Measurements from ENCODE around the gene OR8D4.

OR8D4 gene

GRCh38 chr11:123942413-123942812 lies 40.4 kb downstream of the OR8D4 start:
- H3K4me3 ChIP-seq (ENCODE audit: low read length) = no peak overlapping the region
- no peaks in the 10 kb centered on the region for H3K9me3 ChIP-seq (ENCODE audit: control insufficient read depth, insufficient read depth, low read length)
- TF ChIP-seq EZH2phosphoT487 (IDR thresholded peaks at IDR 0.05; ENCODE audit: borderline replicate concordance, low read length) = no peak
- TF ChIP-seq CTCF (IDR thresholded peaks at IDR 0.05; ENCODE audit: low read depth, low read length, poor library complexity, severe bottlenecking) = no peak
- H3K4me2 ChIP-seq (ENCODE audit: low read length) = no peak overlapping the region
- no peaks in the 10 kb centered on the region for H4K20me1 ChIP-seq (ENCODE audit: control insufficient read depth, insufficient read depth, low read depth, low read length)
- no peaks in the 10 kb centered on the region for H3K36me3 ChIP-seq (ENCODE audit: control insufficient read depth, low read length)
- no peaks in the 10 kb centered on the region for H3K4me1 ChIP-seq (ENCODE audit: control insufficient read depth, low read length)
- H3F3A ChIP-seq (ENCODE audit: control insufficient read depth, insufficient read depth) = no peaks in the 10 kb centered on the region
- no peaks in the 10 kb centered on the region for H3K27me3 ChIP-seq (ENCODE audit: control insufficient read depth, low read length)
- H3K27ac ChIP-seq (ENCODE audit: low read depth, low read length) = no peak overlapping the region
- no peaks in the 10 kb centered on the region for H3K9me2 ChIP-seq (replicated peaks; ENCODE audit: control insufficient read depth, low read length)
- no peaks in the 10 kb centered on the region for H3K79me2 ChIP-seq (ENCODE audit: control insufficient read depth, low read length)

- Histone ChIP-seq H3K27ac (ENCODE audit: low read depth, low read length) (no peak within 1 kb of the TSS), H3K9me2 (replicated peaks; ENCODE audit: control insufficient read depth, low read length) (no peaks in the 10 kb centered on the region), H3K4me2 (ENCODE audit: low read length) (no peak within 1 kb of the TSS), H3K36me3 (ENCODE audit: control insufficient read depth, low read length) (no peaks in the 10 kb centered on the region), H3K9me3 (ENCODE audit: control insufficient read depth, insufficient read depth, low read length) (no peaks in the 10 kb centered on the region), H3K4me3 (ENCODE audit: low read length) (no peak within 1 kb of the TSS), H3K79me2 (ENCODE audit: control insufficient read depth, low read length) (no peaks in the 10 kb centered on the region), H3K4me1 (ENCODE audit: control insufficient read depth, low read length) (no peaks in the 10 kb centered on the region), H3F3A (ENCODE audit: control insufficient read depth, insufficient read depth) (no peaks in the 10 kb centered on the region), H3K27me3 (ENCODE audit: control insufficient read depth, low read length) (no peaks in the 10 kb centered on the region), H4K20me1 (ENCODE audit: control insufficient read depth, insufficient read depth, low read depth, low read length) (no peaks in the 10 kb centered on the region)
- no peak for TF ChIP-seq EZH2phosphoT487 (IDR thresholded peaks at IDR 0.05; ENCODE audit: borderline replicate concordance, low read length)
These were observed 41.8 kb downstream of the OR8D4 start, which contains the start of gene OR6T1 for GRCh38 chr11:123943738-123944137. OR6T1 (minus strand) TSS chr11:123943838; CDS start chr11:123943838, 0 bp downstream.

- no peaks in the 10 kb centered on the region for H3K79me2 ChIP-seq (ENCODE audit: control insufficient read depth, low read length)
- no peaks in the 10 kb centered on the region for H3K36me3 ChIP-seq (ENCODE audit: control insufficient read depth, low read length)
- no peaks in the 10 kb centered on the region for H3K9me3 ChIP-seq (ENCODE audit: control insufficient read depth, insufficient read depth, low read length)
- no peaks in the 10 kb centered on the region for H4K20me1 ChIP-seq (ENCODE audit: control insufficient read depth, insufficient read depth, low read depth, low read length)
- H3K4me1 ChIP-seq (ENCODE audit: control insufficient read depth, low read length) = no peaks in the 10 kb centered on the region
- H3K9me2 ChIP-seq (replicated peaks; ENCODE audit: control insufficient read depth, low read length) = no peaks in the 10 kb centered on the region
- TF ChIP-seq CTCF (IDR thresholded peaks at IDR 0.05; ENCODE audit: low read depth, low read length, poor library complexity, severe bottlenecking) (no peak), EZH2phosphoT487 (IDR thresholded peaks at IDR 0.05; ENCODE audit: borderline replicate concordance, low read length) (no peak)
- H3F3A ChIP-seq (ENCODE audit: control insufficient read depth, insufficient read depth) = no peaks in the 10 kb centered on the region
- no peak overlapping the region for H3K4me2 ChIP-seq (ENCODE audit: low read length)
- no peaks in the 10 kb centered on the region for H3K27me3 ChIP-seq (ENCODE audit: control insufficient read depth, low read length)
- no peak overlapping the region for H3K27ac ChIP-seq (ENCODE audit: low read depth, low read length)
- no peak overlapping the region for H3K4me3 ChIP-seq (ENCODE audit: low read length)
These were observed 43.2 kb downstream of the OR8D4 start for GRCh38 chr11:123945132-123945531.

GRCh38 chr11:123956752-123957151 lies 54.8 kb downstream of the OR8D4 start:
- TF ChIP-seq EZH2phosphoT487 (IDR thresholded peaks at IDR 0.05; ENCODE audit: borderline replicate concordance, low read length) = no peak
- no peak for TF ChIP-seq CTCF (IDR thresholded peaks at IDR 0.05; ENCODE audit: low read depth, low read length, poor library complexity, severe bottlenecking)
- H3K9me2 ChIP-seq (replicated peaks; ENCODE audit: control insufficient read depth, low read length) = no peaks in the 10 kb centered on the region
- no peak overlapping the region for H3K4me3 ChIP-seq (ENCODE audit: low read length)
- no peak overlapping the region for H3K4me2 ChIP-seq (ENCODE audit: low read length)
- no peaks in the 10 kb centered on the region for H4K20me1 ChIP-seq (ENCODE audit: control insufficient read depth, insufficient read depth, low read depth, low read length)
- no peaks in the 10 kb centered on the region for H3K9me3 ChIP-seq (ENCODE audit: control insufficient read depth, insufficient read depth, low read length)
- no peaks in the 10 kb centered on the region for H3K27me3 ChIP-seq (ENCODE audit: control insufficient read depth, low read length)
- H3K79me2 ChIP-seq (ENCODE audit: control insufficient read depth, low read length) = no peaks in the 10 kb centered on the region
- H3K27ac ChIP-seq (ENCODE audit: low read depth, low read length) = no peak overlapping the region
- no peaks in the 10 kb centered on the region for H3K4me1 ChIP-seq (ENCODE audit: control insufficient read depth, low read length)
- H3K36me3 ChIP-seq (ENCODE audit: control insufficient read depth, low read length) = no peaks in the 10 kb centered on the region
- no peaks in the 10 kb centered on the region for H3F3A ChIP-seq (ENCODE audit: control insufficient read depth, insufficient read depth)

Measured in DOHH2 (cell line).